B cell (primary cell): Measurements from ENCODE around the gene LZTS3. TPM values are rescaled to one million over a fixed set of nuclear protein-coding genes. Genes with fewer than 3 reads are reported as not detected.
"Not testable (repeated sequence)": the region's sequence is repeated elsewhere in the genome, so short reads cannot be mapped to it uniquely, and the experiment has no call there.

ENCODE experiments used
- ATAC-seq: fragments of 200-7000 bp; cut with Tn5 transposase; one replicate; pipeline ENCODE4 v1.10.0; 2021; ENCODE audit warnings: low read depth, mild to moderate bottlenecking, moderate number of reproducible peaks, moderate library complexity
- CTCF ChIA-PET: fragments of 350-600 bp; sonication (Branson Sonifier 250); formaldehyde crosslinking; loops from one replicate; lab custom pipeline; 2021; ENCODE audit warnings: antibody characterized with exemption, inconsistent platforms; lab: Charles Lee
- POLR2A ChIA-PET: fragments of 350-600 bp; sonication (Branson Sonifier 250); formaldehyde crosslinking; loops from one replicate; lab custom pipeline; 2021; ENCODE audit warnings: antibody characterized with exemption; lab: Charles Lee
- DNase-seq: peaks from one replicate; pipeline ENCODE4 v3.0.0; 2013
- H2AFZ ChIP-seq: 2 replicates; pipeline ENCODE4 v1.6.1; 2012; ENCODE audit warnings: mild to moderate bottlenecking, low read depth, low read length; ENCODE audit not compliant: insufficient read depth, poor library complexity, severe bottlenecking
- H3K27ac ChIP-seq, 2 donors: 1 replicate in 1 of 2; 2 replicates in 1 of 2; pipeline ENCODE4 v1.5.1; 2012 to 2013; ENCODE audit warnings: low read length in 2 of 2, mild to moderate bottlenecking in 2 of 2, moderate library complexity in 1 of 2
- H3K27me3 ChIP-seq, 4 experiments: fragments of 200-600 bp in 1 of 4; sonication (generic) in 1 of 4; replicated peaks in 1 of 4; 1 replicate in 2 of 4; 2 replicates in 2 of 4; pipeline versions ENCODE4 v1.6.1 to v1.7.0; 2013 to 2016; ENCODE audit warnings: low read length in 3 of 4, mild to moderate bottlenecking in 2 of 4, mixed read lengths in 1 of 4, moderate library complexity in 1 of 4; ENCODE audit not compliant: insufficient read depth in 4 of 4, control insufficient read depth in 3 of 4; ENCODE audit errors: control extremely low read depth in 1 of 4
- H3K36me3 ChIP-seq, 2 experiments: replicated peaks in 1 of 2; 1 replicate in 1 of 2; 2 replicates in 1 of 2; pipeline versions ENCODE4 v1.6.1 to v1.7.1; 2013; ENCODE audit warnings: low read length in 1 of 2; ENCODE audit not compliant: insufficient read depth in 2 of 2, control insufficient read depth in 1 of 2; ENCODE audit errors: control extremely low read depth in 1 of 2, extremely low read depth in 1 of 2
- H3K4me1 ChIP-seq, 2 donors: fragments of 200-600 bp in 1 of 2; sonication (generic) in 1 of 2; 1 replicate in 1 of 2; 2 replicates in 1 of 2; pipeline versions ENCODE4 v1.5.1 to v1.6.1; 2013 to 2017; ENCODE audit warnings: low read length in 2 of 2; ENCODE audit not compliant: control insufficient read depth in 2 of 2, insufficient read depth in 2 of 2
- H3K4me2 ChIP-seq: replicated peaks from 2 replicates; pipeline ENCODE3; 2012; ENCODE audit warnings: mild to moderate bottlenecking, low read depth, low read length; ENCODE audit not compliant: poor library complexity, severe bottlenecking
- H3K4me3 ChIP-seq, 5 experiments: fragments of 200-600 bp in 1 of 5; sonication (generic) in 1 of 5; 1 replicate in 3 of 5; 2 replicates in 2 of 5; pipeline versions ENCODE4 v1.5.1 to v1.7.0; 2011 to 2016; ENCODE audit warnings: low read length in 4 of 5, mild to moderate bottlenecking in 4 of 5, low read depth in 2 of 5, control low read depth in 1 of 5, moderate library complexity in 1 of 5; ENCODE audit not compliant: insufficient read depth in 1 of 5; ENCODE audit errors: control extremely low read depth in 1 of 5, extremely low read depth in 1 of 5
- H3K79me2 ChIP-seq: fragments of 200-600 bp; sonication (generic); one replicate; pipeline ENCODE4 v1.6.0; 2016; ENCODE audit warnings: low read length; ENCODE audit not compliant: control insufficient read depth, insufficient read depth
- H3K9ac ChIP-seq: fragments of 200-600 bp; sonication (generic); 2 replicates; pipeline ENCODE4 v1.6.1; 2017; ENCODE audit warnings: mild to moderate bottlenecking, low read length, moderate library complexity
- H3K9me3 ChIP-seq, 3 donors: one replicate each; pipeline versions ENCODE4 v1.6.1 to v1.7.1; 2013; ENCODE audit warnings: low read length in 2 of 3; ENCODE audit not compliant: control insufficient read depth in 2 of 3, insufficient read depth in 1 of 3; ENCODE audit errors: control extremely low read depth in 1 of 3
- H4K20me1 ChIP-seq: 2 replicates; pipeline ENCODE4 v1.6.0; 2012; ENCODE audit warnings: mild to moderate bottlenecking, low read length; ENCODE audit not compliant: insufficient read depth, control insufficient read depth, poor library complexity, severe bottlenecking
- H3K27ac Mint-ChIP-seq: one replicate; pipeline ENCODE4 v1.8.0; 2021; ENCODE audit warnings: mixed read lengths
- H3K27me3 Mint-ChIP-seq: one replicate; pipeline ENCODE4 v1.8.0; 2021; ENCODE audit warnings: mixed read lengths
- H3K4me1 Mint-ChIP-seq: one replicate; pipeline ENCODE4 v1.8.0; 2021; ENCODE audit warnings: mixed read lengths
- H3K4me3 Mint-ChIP-seq: one replicate; pipeline ENCODE4 v1.8.0; 2021; ENCODE audit warnings: mixed read lengths
- H3K9me3 Mint-ChIP-seq: one replicate; pipeline ENCODE4 v1.8.0; 2022; ENCODE audit warnings: mixed read lengths; ENCODE audit not compliant: insufficient read depth
- EZH2 ChIP-seq: IDR thresholded peaks from 2 replicates; pipeline ENCODE4 v1.6.1; 2012; ENCODE audit warnings: borderline replicate concordance, low read depth, mild to moderate bottlenecking, moderate library complexity, low read length; ENCODE audit not compliant: insufficient read depth, poor library complexity, severe bottlenecking
- WGBS: methylation state at CpG from one replicate; pipeline ENCODE4 v1.1.5; 2013; ENCODE audit warnings: missing lambda C conversion rate; ENCODE audit not compliant: insufficient coverage; 5-methylcytosine and 5-hydroxymethylcytosine counted together
- intact Hi-C: fragments of 100-400 bp; cut with micrococcal nuclease; formaldehyde crosslinking; loops from one replicate; pipeline ENCODE4 v1.10.0; 2022
- polyA plus RNA-seq: library from polyadenylated mRNA; depleted of rRNA; stranded (reverse); fragments of >200 nt; gene quantifications from 2 replicates; pipeline ENCODE4 v1.2.3, GENCODE V29; 2012
- total RNA-seq, 2 donors: library from RNA; stranded (reverse); fragments of 120-200 nt in 1 of 2; gene quantifications; 1 replicate in 1 of 2; 2 replicates in 1 of 2; pipeline versions ENCODE4 v1.2.3 to v1.2.4, GENCODE V29; 2013 to 2022
- TF ChIP-seq, protein P1 (sequence below): fragments of 200-600 bp; IDR thresholded peaks from one replicate; pipeline ENCODE4 v1.8.0; 2022; ENCODE audit warnings: antibody characterized with exemption, mild to moderate bottlenecking

The LZTS3 gene
- total and polyA plus RNA-seq, 2 donors (not counting 1 experiment from before 2014, with no cell fraction given): 2.3 to 5.1 TPM

DNA sequence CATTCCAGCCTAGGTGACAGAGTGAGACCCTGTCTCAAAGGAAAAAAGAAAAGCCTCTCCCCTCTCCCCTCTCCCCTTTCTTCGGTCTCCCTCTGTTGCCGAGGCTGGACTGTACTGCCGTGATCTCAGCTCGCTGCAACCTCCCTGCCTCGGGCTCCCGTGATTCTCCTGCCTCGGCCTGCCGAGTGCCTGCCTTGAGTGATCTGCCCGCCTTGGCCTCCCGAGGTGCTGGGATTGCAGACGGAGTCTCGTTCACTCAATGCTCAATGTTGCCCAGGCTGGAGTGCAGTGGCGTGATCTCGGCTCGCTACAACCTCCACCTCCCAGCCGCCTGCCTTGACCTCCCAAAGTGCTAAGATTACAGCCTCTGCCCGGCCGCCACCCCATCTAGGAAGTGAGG, 49.2 kb downstream of the LZTS3 start:
- H3K27me3 Mint-ChIP-seq, intact Hi-C loops, H3K4me3 Mint-ChIP-seq, H2AFZ ChIP-seq, H3K79me2 ChIP-seq, POLR2A ChIA-PET, H3K27ac Mint-ChIP-seq, DNase-seq, H3K4me1 Mint-ChIP-seq, H3K9ac ChIP-seq, H3K9me3 Mint-ChIP-seq, ATAC-seq, H4K20me1 ChIP-seq, H3K27ac ChIP-seq, H3K4me2 ChIP-seq, H3K4me3 ChIP-seq, H3K27me3 ChIP-seq, H3K4me1 ChIP-seq: not testable (repeated sequence)
- WGBS: 98% methylated on average over 10 of the region's 18 CpGs
- Histone ChIP-seq H3K36me3 (peaks cover 6 to 30% of the 10 kb centered on the region in 2 experiments), H3K9me3 (peaks cover 4 to 40% (median 9%) of the 10 kb centered on the region in 3 donors)
- CTCF ChIA-PET: interaction anchor here (1.3 kb wide), 1 partner anchor 10 kb away, joined by 3 read pairs; no protein-coding TSS in a partner anchor

DNA sequence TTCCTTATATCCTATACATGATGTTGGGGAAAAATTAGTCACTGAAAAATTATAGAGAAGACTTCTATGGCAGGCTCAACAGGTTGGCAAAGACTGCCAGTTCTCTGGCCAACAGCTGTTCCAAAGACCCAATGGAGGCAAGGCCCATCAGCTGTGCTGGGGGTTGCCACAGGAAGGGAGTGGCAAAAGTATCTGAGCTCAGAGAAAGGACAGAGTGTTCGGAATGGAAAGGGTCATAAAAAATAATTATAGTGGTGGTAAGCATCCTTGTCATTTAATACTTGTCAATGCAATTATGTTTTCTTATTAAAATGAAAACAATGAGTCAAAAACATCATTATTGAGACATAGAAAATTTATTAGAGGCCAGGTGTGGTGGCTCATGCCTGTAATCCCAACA, 49.8 kb downstream of the LZTS3 start:
- H3K27ac Mint-ChIP-seq: no peak overlapping the region
- H3K9me3 Mint-ChIP-seq: peaks cover 3% of the 10 kb centered on the region
- H3K4me3 ChIP-seq: no peak overlapping the region
- H3K4me1 ChIP-seq: no peaks in the 10 kb centered on the region
- no peak overlapping the region for H3K4me2 ChIP-seq
- no peak overlapping the region for H3K9ac ChIP-seq
- no peaks in the 10 kb centered on the region for H4K20me1 ChIP-seq
- no peak for ATAC-seq
- ChIA-PET CTCF (interaction anchor here (1.3 kb wide), 1 partner anchor 9 kb away, joined by 3 read pairs; no protein-coding TSS in a partner anchor), POLR2A (no interaction called here)
- no peak overlapping the region for H3K4me3 Mint-ChIP-seq
- TF ChIP-seq, protein P1, sequence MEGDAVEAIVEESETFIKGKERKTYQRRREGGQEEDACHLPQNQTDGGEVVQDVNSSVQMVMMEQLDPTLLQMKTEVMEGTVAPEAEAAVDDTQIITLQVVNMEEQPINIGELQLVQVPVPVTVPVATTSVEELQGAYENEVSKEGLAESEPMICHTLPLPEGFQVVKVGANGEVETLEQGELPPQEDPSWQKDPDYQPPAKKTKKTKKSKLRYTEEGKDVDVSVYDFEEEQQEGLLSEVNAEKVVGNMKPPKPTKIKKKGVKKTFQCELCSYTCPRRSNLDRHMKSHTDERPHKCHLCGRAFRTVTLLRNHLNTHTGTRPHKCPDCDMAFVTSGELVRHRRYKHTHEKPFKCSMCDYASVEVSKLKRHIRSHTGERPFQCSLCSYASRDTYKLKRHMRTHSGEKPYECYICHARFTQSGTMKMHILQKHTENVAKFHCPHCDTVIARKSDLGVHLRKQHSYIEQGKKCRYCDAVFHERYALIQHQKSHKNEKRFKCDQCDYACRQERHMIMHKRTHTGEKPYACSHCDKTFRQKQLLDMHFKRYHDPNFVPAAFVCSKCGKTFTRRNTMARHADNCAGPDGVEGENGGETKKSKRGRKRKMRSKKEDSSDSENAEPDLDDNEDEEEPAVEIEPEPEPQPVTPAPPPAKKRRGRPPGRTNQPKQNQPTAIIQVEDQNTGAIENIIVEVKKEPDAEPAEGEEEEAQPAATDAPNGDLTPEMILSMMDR: no peak
- no peak for TF ChIP-seq EZH2
- no peak for DNase-seq
- H3K27me3 ChIP-seq: no peaks in the 10 kb centered on the region
- no peak overlapping the region for H3K27ac ChIP-seq
- H3K9me3 ChIP-seq: peaks cover 4 to 40% (median 9%) of the 10 kb centered on the region in 3 donors
- H3K27me3 Mint-ChIP-seq: no peaks in the 10 kb centered on the region
- no CpG with 5 or more reads among the region's 1 CpG for WGBS
- H3K36me3 ChIP-seq: peaks cover 6 to 32% of the 10 kb centered on the region in 2 experiments
- peaks cover 4% of the 10 kb centered on the region for H3K79me2 ChIP-seq
- H2AFZ ChIP-seq: no peak overlapping the region
- intact Hi-C loops: no loop called here
- peaks cover 5% of the 10 kb centered on the region for H3K4me1 Mint-ChIP-seq
